CD14-positive monocyte (primary cell): Measurements from ENCODE around the gene PTPRN. TPM values are rescaled to one million over a fixed set of nuclear protein-coding genes. Genes with fewer than 3 reads are reported as not detected.
A peak's percentile ranks its signal among the peaks of the same experiment; 100 is the strongest.

Experiments used
- DNase-seq, 3 donors: peaks; one replicate each; pipeline ENCODE4 v3.0.0-alpha.2; 2011 to 2022
- H2AFZ ChIP-seq: 2 replicates; pipeline ENCODE4 v1.6.0; 2012; ENCODE audit warnings: mild to moderate bottlenecking, low read depth, low read length, inconsistent platforms; ENCODE audit not compliant: insufficient read depth, poor library complexity, severe bottlenecking
- H3K27ac ChIP-seq, 2 donors: 1 replicate in 1 of 2; 2 replicates in 1 of 2; pipeline ENCODE4 v1.5.1; 2012 to 2013; ENCODE audit warnings: low read length in 2 of 2, control low read depth in 1 of 2, inconsistent platforms in 1 of 2, low read depth in 1 of 2, mild to moderate bottlenecking in 1 of 2
- H3K27me3 ChIP-seq, 2 donors: one replicate each; pipeline versions ENCODE4 v1.6.0 to v1.6.1; 2011 to 2013; ENCODE audit warnings: low read length in 2 of 2; ENCODE audit not compliant: control insufficient read depth in 2 of 2, insufficient read depth in 2 of 2
- H3K36me3 ChIP-seq, 2 donors: replicated peaks in 1 of 2; 1 replicate in 1 of 2; 2 replicates in 1 of 2; pipeline versions ENCODE4 v1.5.1 to v1.6.1; 2012 to 2013; ENCODE audit warnings: low read length in 2 of 2, control low read depth in 1 of 2, inconsistent platforms in 1 of 2, mild to moderate bottlenecking in 1 of 2; ENCODE audit not compliant: insufficient read depth in 2 of 2, control insufficient read depth in 1 of 2
- H3K4me1 ChIP-seq, 2 donors: 1 replicate in 1 of 2; 2 replicates in 1 of 2; pipeline versions ENCODE4 v1.5.1 to v1.6.1; 2012 to 2013; ENCODE audit warnings: low read length in 2 of 2, control low read depth in 1 of 2, inconsistent platforms in 1 of 2, mild to moderate bottlenecking in 1 of 2, moderate library complexity in 1 of 2; ENCODE audit not compliant: insufficient read depth in 2 of 2, control insufficient read depth in 1 of 2
- H3K4me2 ChIP-seq: replicated peaks from 2 replicates; pipeline ENCODE3; 2012; ENCODE audit warnings: low read length, moderate library complexity, mild to moderate bottlenecking; ENCODE audit not compliant: poor library complexity, severe bottlenecking; ENCODE audit errors: extremely low read depth
- H3K4me3 ChIP-seq, 3 experiments: fragments of 200-600 bp in 1 of 3; sonication (generic) in 1 of 3; replicated peaks in 1 of 3; 1 replicate in 2 of 3; 2 replicates in 1 of 3; pipeline ENCODE4 v1.5.1; 2011 to 2013; ENCODE audit warnings: low read length in 3 of 3, mild to moderate bottlenecking in 3 of 3, control low read depth in 2 of 3, low read depth in 2 of 3, inconsistent platforms in 1 of 3, moderate library complexity in 1 of 3
- H3K79me2 ChIP-seq: 2 replicates; pipeline ENCODE4 v1.6.0; 2012; ENCODE audit warnings: mild to moderate bottlenecking, control low read depth, inconsistent platforms, low read length, moderate library complexity; ENCODE audit not compliant: insufficient read depth
- H3K9ac ChIP-seq: 2 replicates; pipeline ENCODE4 v1.6.0; 2017; ENCODE audit warnings: low read length, mild to moderate bottlenecking; ENCODE audit not compliant: insufficient read depth, poor library complexity, severe bottlenecking
- H3K9me3 ChIP-seq, 2 donors: replicated peaks in 1 of 2; 1 replicate in 1 of 2; 2 replicates in 1 of 2; pipeline versions ENCODE4 v1.5.1 to v1.6.1; 2012 to 2013; ENCODE audit warnings: low read length in 2 of 2, control low read depth in 1 of 2; ENCODE audit not compliant: control insufficient read depth in 1 of 2, insufficient read depth in 1 of 2
- H4K20me1 ChIP-seq: 2 replicates; pipeline ENCODE4 v1.6.0; 2012; ENCODE audit warnings: mild to moderate bottlenecking, low read length, control low read depth, moderate library complexity; ENCODE audit not compliant: insufficient read depth
- H3K27ac Mint-ChIP-seq, 7 donors: one replicate each; pipeline ENCODE4 v1.8.0; 2020; ENCODE audit warnings: mild to moderate bottlenecking in 7 of 7, mixed read lengths in 7 of 7, moderate library complexity in 6 of 7, inconsistent platforms in 2 of 7
- H3K27me3 Mint-ChIP-seq, 3 donors: one replicate each; pipeline ENCODE4 v1.8.0; 2021 to 2022; ENCODE audit warnings: low read depth in 3 of 3, mild to moderate bottlenecking in 3 of 3, mixed read lengths in 3 of 3, moderate library complexity in 3 of 3, inconsistent platforms in 1 of 3
- H3K36me3 Mint-ChIP-seq, 2 donors: one replicate each; pipeline ENCODE4 v1.8.0; 2020; ENCODE audit warnings: mixed read lengths in 2 of 2, inconsistent platforms in 1 of 2, mild to moderate bottlenecking in 1 of 2
- H3K4me1 Mint-ChIP-seq: one replicate; pipeline ENCODE4 v1.8.0; 2020; ENCODE audit warnings: mild to moderate bottlenecking, mixed read lengths
- H3K4me3 Mint-ChIP-seq, 2 donors: one replicate each; pipeline ENCODE4 v1.8.0; 2020; ENCODE audit warnings: mild to moderate bottlenecking in 2 of 2, mixed read lengths in 2 of 2, moderate library complexity in 1 of 2
- H3K9me3 Mint-ChIP-seq, 7 donors: one replicate each; pipeline ENCODE4 v1.8.0; 2020 to 2022; ENCODE audit warnings: mixed read lengths in 7 of 7, mild to moderate bottlenecking in 6 of 7, moderate library complexity in 6 of 7, inconsistent platforms in 2 of 7
- CTCF ChIP-seq: fragments of 200-600 bp; IDR thresholded peaks from one replicate; pipeline ENCODE4 v1.8.0; 2022; ENCODE audit warnings: antibody characterized with exemption, mild to moderate bottlenecking
- WGBS: methylation state at CpG from one replicate; pipeline ENCODE4 v1.1.5; 2013; ENCODE audit warnings: missing lambda C conversion rate; ENCODE audit not compliant: insufficient coverage; 5-methylcytosine and 5-hydroxymethylcytosine counted together
- intact Hi-C, 2 donors: fragments of 100-400 bp; cut with micrococcal nuclease; formaldehyde crosslinking; loops; one replicate each; pipeline versions ENCODE4 v1.15.0 to v1.15.1; 2023
- polyA plus RNA-seq, 3 donors: library from polyadenylated mRNA; depleted of rRNA in 1 of 3; unstranded in 2 of 3; stranded (reverse) in 1 of 3; fragments of 300-500 nt in 2 of 3; fragments of >200 nt in 1 of 3; fragmentation: Illumina TruSeq in 2 of 3; gene quantifications; 1 replicate in 2 of 3; 2 replicates in 1 of 3; pipeline ENCODE4 v1.2.3, GENCODE V29; 2012 to 2021

The PTPRN gene
- polyA plus RNA-seq, 3 donors: not detected

GRCh38 chr2:219252084-219252483, 57.1 kb downstream of the PTPRN start:
- peak overlapping the region; percentile 88 to 96 (median 88) for H3K4me3 ChIP-seq
- peaks cover 66 to 77% of the 10 kb centered on the region in 2 donors for H3K4me1 ChIP-seq
- WGBS: no CpG with 5 or more reads among the region's 5 CpGs
- H2AFZ ChIP-seq: no peak overlapping the region
- H3K27me3 Mint-ChIP-seq: peaks cover 0 to 3% (median 0%) of the 10 kb centered on the region in 3 donors
- H3K4me1 Mint-ChIP-seq: peaks cover 66% of the 10 kb centered on the region
- H3K4me2 ChIP-seq: peak overlapping the region; percentile 95
- peak in 1 of 3 donors; percentile 12 for DNase-seq
- H4K20me1 ChIP-seq: peaks cover 30% of the 10 kb centered on the region
- peak overlapping the region; percentile 80 to 90 for H3K27ac ChIP-seq
- H3K9ac ChIP-seq: peak overlapping the region; percentile 84
- H3K27ac Mint-ChIP-seq: peak overlapping the region; percentile 88 to 95 (median 93)
- H3K27me3 ChIP-seq: no peaks in the 10 kb centered on the region
- intact Hi-C loops: loop anchor here (5.0 kb wide), 2 partner anchors 35 to 75 kb away; partner anchors contain the start of genes ABCB6 (in 2 of the 2), CNPPD1 (in 1 of the 2) and RETREG2 (in 1 of the 2)
- H3K9me3 Mint-ChIP-seq: no peaks in the 10 kb centered on the region
- H3K79me2 ChIP-seq: peaks cover 71% of the 10 kb centered on the region
- no peak for TF ChIP-seq CTCF
- H3K36me3 Mint-ChIP-seq: peaks cover 28 to 43% of the 10 kb centered on the region in 2 donors
- no peaks in the 10 kb centered on the region for H3K9me3 ChIP-seq
- peak overlapping the region; percentile 90 to 96 for H3K4me3 Mint-ChIP-seq
- H3K36me3 ChIP-seq: peaks cover 19 to 35% of the 10 kb centered on the region in 2 donors

- peak in 1 of 3 donors; percentile 37 for DNase-seq
- no CpG with 5 or more reads among the region's 6 CpGs for WGBS
- Histone ChIP-seq H3K4me2 (peak overlapping the region; percentile 95), H3K9ac (peak overlapping the region; percentile 84), H4K20me1 (peaks cover 30% of the 10 kb centered on the region), H3K27me3 (no peaks in the 10 kb centered on the region), H3K9me3 (no peaks in the 10 kb centered on the region), H3K36me3 (peaks cover 19 to 35% of the 10 kb centered on the region in 2 donors), H3K4me3 (peak overlapping the region; percentile 88 to 96 (median 88)), H3K4me1 (peaks cover 70 to 82% of the 10 kb centered on the region in 2 donors), H3K79me2 (peaks cover 75% of the 10 kb centered on the region), H2AFZ (no peak overlapping the region), H3K27ac (peak overlapping the region; percentile 80 to 90)
- Mint-ChIP-seq H3K27ac (peak overlapping the region; percentile 88 to 95 (median 93)), H3K27me3 (peaks cover 0 to 3% (median 0%) of the 10 kb centered on the region in 3 donors), H3K36me3 (peaks cover 28 to 47% of the 10 kb centered on the region in 2 donors), H3K4me3 (peak overlapping the region; percentile 90 to 96), H3K9me3 (no peaks in the 10 kb centered on the region), H3K4me1 (peaks cover 70% of the 10 kb centered on the region)
- intact Hi-C loops: loop anchor here (5.0 kb wide), 2 partner anchors 34 to 74 kb away; partner anchors contain the start of genes ABCB6 (in 2 of the 2), CNPPD1 (in 1 of the 2) and RETREG2 (in 1 of the 2)
- no peak for TF ChIP-seq CTCF
These were observed 57.5 kb downstream of the PTPRN start for GRCh38 chr2:219251656-219252055.
